Ramos (cell line): Measurements from ENCODE around the gene CSHL1.
"Not testable (repeated sequence)": the region's sequence is repeated elsewhere in the genome, so short reads cannot be mapped to it uniquely, and the experiment has no call there.

ENCODE experiments used
- in situ Hi-C: fragments of 300-500 bp; cut with MboI; formaldehyde crosslinking; loops from one replicate; pipeline ENCODE4 v1.14.3; 2022; ENCODE audit warnings: low sequenced_read_pairs; ENCODE audit not compliant: unreplicated experiment

Gene CSHL1

GRCh38 chr17:63896524-63897354, 14.3 kb downstream of the CSHL1 start, which contains the start of gene CSH1:
Gene CSH1, minus strand, starts transcription at chr17:63896574. Its CDS starts 63 bp downstream, at chr17:63896511.
- in situ Hi-C loops, result not testable (repeated sequence)

DNA sequence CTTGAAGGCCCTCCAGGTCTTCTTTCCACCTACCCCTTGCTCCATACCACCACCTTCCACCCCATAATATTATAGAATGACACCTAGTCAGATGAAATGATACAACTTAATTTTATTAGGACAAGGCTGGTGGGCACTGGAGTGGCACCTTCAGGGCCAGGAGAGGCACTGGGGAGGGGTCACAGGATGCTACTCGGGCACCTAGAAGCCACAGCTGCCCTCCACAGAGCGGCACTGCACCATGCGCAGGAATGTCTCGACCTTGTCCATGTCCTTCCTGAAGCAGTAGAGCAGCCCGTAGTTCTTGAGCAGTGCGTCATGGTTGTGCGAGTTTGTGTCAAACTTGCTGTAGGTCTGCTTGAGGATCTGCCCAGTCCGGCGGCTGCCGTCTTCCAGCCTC, 16.2 kb downstream of the CSHL1 start:
- in situ Hi-C loops, result not testable (repeated sequence)

GRCh38 chr17:63894021-63894420, 17.0 kb downstream of the CSHL1 start:
- in situ Hi-C loops, result not testable (repeated sequence)

DNA sequence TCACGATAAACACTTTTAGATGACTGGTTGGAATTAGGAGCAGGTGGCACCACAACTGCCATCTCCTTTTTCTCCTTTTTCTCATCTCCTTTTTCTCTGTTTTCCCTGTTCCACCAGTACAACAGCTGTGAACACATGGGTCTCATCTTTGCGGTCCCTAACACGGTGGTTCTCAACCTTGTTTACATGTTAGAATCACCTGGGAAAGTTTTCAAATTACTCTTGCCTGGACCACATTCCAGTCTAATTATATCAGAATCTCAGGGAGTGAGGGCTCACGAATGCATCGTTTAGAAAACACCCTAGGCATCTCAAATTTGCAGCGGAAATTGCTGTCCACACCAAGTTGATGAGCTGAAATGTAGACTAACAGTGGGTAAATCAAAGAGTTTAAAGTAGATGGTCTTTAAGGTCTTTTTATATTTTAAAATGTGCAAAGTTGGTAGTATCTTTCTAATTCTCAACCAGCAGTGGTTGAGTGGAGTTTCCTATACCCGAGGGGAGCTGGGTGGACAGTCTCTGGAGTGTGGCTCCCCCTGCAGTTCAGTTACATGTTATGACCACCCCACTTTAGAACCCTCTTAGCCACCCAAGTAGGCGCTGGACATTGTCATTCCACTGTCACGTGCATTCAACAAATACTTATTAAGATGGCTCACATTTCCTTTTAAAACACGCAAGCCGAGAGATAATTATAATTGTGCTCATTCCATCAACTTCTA, 18.6 kb downstream of the CSHL1 start:
- in situ Hi-C loops, result not testable (repeated sequence)

DNA sequence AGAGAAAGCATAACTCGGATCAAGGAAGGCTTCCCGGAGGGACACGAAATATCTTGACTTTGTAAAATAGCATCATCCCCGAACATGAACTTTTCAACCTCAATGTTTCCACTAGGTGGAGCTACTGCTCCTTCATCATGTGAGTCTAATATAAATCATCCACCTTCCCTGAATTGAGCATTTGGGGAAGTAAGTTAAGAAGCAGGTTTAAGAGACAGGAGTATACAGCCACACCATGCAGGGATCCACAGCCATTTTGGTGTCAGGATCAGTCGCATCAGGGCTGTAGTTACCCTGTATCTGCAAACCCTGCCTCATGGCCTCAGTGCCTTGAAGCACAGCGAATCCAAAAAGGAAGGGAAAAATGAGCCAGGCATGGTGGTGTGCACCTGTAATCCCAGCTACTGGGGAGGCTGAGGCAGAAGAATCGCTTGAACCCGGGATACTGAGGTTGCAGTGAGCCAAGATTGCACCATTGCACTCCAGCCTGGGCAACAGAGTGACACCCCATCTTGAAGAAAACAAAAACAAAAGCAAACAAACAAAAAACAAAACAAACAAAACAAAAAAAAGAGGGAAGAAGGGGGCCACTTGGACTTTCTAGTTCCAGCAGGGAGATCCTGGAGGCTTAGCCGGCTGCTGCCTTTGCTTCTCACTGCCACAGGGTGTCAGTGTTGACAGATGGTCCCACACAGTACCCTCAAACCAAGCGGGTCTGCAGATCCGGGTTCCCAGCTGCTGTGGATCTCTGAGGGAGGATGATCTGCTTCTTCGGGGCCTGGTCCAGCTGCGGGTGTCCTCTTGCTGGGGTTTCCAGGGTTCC, 21.8 kb downstream of the CSHL1 start:
- in situ Hi-C loops, result loop anchor here (10.0 kb wide), 1 partner anchor 396 kb away; no protein-coding TSS in a partner anchor

GRCh38 chr17:63885119-63885518, 25.9 kb downstream of the CSHL1 start:
- in situ Hi-C loops, result loop anchor here (10.0 kb wide), 1 partner anchor 400 kb away; no protein-coding TSS in a partner anchor

DNA sequence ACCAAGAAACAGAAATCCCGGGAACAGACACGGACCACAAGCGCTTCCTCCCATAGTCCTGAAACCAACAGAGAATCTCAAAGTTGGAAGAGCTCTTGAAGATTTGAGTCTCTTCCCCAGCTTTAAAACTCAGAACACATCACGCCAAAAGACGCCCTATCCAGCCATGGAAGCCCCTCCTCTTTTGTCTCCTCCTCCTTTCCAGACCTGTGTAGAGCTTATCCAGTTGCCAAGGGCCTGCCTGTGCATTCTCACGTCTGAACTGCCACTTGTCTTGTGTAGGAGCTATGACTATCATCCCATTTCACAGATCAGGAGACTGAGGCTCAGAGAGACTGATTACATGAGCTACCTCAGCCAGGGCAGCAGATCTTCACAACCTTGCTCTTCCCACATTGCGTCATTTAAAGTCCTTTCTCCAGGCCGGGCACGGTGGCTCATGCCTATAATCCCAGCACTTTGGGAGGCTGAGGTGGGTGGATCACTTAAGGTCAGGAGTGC, 28.4 kb downstream of the CSHL1 start:
- in situ Hi-C loops, result loop anchor here (10.0 kb wide), 1 partner anchor 402 kb away; no protein-coding TSS in a partner anchor

- in situ Hi-C loops, result loop anchor here (10.0 kb wide), 1 partner anchor 403 kb away; no protein-coding TSS in a partner anchor
These were observed 29.0 kb downstream of the CSHL1 start, which contains the start of gene GH2 for GRCh38 chr17:63881935-63882601. Gene GH2, minus strand, starts transcription at chr17:63881944. Its CDS starts 143 bp downstream, at chr17:63881801.

DNA sequence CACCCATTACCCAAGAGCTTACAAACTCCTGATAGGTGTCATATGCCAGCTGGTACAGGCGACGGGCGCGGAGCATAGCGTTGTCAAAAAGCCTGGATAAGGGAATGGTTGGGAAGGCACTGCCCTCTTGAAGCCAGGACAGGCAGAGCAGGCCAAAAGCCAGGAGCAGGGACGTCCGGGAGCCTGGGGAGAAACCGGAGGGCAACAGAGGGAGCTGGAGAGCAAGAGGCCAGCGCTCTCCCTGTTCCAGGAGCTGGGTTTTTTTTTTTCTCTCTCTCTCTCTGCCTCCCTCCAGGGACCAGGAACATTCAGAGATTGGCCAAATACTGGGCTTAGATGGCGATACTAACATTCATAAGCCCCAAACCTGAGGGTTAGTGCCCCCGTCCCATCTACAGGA, 29.7 kb downstream of the CSHL1 start:
- in situ Hi-C loops, result loop anchor here (10.0 kb wide), 1 partner anchor 403 kb away; no protein-coding TSS in a partner anchor

- in situ Hi-C loops, result loop anchor here (10.0 kb wide), 1 partner anchor 404 kb away; no protein-coding TSS in a partner anchor
These were observed 30.4 kb downstream of the CSHL1 start for GRCh38 chr17:63880706-63881105.

DNA sequence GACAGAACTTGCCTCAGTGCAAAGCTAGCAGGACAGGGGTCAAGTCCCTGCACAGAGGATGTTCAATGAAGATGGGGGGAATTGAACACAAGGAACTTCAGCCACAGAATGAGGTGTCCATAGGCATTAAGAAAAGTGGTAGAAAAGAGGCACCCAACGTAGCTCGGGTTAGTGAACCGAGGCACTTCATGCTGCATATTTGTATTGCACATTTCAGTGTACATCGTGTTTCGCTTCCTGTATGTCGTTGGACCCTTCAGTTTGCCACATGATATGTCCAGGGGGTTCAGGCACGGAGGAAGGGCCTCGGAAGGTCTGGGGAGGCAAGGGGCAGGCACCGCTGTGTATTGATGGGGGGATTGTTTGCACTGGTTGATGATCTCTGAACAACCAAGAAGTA, 32.6 kb downstream of the CSHL1 start:
- in situ Hi-C loops, result not testable (repeated sequence)

DNA sequence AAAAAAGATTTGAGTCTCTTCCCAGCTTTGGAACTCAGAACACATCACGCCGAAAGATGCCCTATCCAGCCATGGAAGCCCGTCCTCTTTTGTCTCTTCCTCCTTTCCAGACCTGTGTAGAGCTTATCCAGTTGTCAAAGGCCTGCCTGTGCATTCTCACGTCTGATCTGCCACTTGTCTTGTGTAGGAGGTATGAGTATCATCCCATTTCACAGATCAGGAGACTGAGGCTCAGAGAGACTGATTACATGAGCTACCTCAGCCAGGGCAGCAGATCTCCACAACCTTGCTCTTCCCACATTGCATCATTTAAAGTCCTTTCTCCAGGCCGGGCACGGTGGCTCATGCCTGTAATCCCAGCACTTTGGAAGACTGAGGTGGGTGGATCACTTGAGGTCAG, 36.4 kb downstream of the CSHL1 start:
- in situ Hi-C loops, result loop anchor here (25.0 kb wide), 1 partner anchor 437 kb away; the partner anchor contains the start of gene CYB561

DNA sequence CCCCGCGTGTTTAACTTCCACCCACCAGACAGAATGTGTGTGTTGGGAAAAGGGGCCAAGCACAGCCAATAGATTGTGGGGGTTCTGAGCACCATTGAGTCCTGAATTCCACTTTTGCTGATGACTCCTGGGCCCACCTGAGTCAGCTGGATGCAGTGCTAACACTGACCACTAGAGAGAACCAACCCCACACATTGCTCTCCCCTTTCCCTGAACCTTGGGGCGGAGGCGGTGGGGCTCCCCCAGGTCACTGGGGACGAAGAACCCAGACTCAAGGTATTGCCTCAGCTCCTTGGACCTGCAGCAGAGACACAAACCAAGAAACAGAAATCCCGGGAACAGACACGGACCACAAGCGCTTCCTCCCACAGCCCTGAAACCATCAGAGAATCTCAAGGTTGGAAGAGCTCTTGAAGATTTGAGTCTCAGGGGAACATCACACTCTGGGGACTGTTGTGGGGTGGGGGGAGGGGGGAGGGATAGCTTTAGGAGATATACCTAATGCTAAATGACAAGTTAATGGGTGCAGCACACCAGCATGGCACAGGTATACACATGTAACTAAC, 36.9 kb downstream of the CSHL1 start:
- in situ Hi-C loops, result loop anchor here (25.0 kb wide), 1 partner anchor 437 kb away; the partner anchor contains the start of gene CYB561

DNA sequence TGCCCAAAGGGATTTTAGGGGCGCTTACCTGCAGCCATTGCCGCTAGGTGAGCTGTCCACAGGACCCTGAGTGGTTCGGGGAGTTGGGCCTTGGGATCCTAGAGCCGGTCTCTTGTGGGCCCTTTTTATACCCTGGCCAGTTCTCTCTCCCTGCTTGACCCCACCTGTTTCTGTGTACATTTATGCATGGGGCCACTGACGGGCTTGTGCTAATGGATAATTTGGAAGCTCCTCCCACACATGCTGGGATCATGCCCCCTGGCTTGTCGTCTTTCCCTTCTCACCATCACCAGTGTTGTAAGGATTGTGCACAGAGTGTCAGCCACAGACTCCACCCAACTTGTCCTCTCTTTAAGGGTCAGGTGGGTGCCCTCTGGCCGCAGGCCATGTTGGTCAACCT, 37.5 kb downstream of the CSHL1 start, which contains the start of gene CSH2:
TSS of gene CSH2 (minus strand) at position 101 of the 400 bp plus-strand sequence. CDS start at position 38, 63 bp downstream.
- in situ Hi-C loops, result loop anchor here (25.0 kb wide), 1 partner anchor 436 kb away; the partner anchor contains the start of gene CYB561

GRCh38 chr17:63871646-63872365, 39.3 kb downstream of the CSHL1 start:
- in situ Hi-C loops, result loop anchor here (25.0 kb wide), 1 partner anchor 435 kb away; the partner anchor contains the start of gene CYB561

DNA sequence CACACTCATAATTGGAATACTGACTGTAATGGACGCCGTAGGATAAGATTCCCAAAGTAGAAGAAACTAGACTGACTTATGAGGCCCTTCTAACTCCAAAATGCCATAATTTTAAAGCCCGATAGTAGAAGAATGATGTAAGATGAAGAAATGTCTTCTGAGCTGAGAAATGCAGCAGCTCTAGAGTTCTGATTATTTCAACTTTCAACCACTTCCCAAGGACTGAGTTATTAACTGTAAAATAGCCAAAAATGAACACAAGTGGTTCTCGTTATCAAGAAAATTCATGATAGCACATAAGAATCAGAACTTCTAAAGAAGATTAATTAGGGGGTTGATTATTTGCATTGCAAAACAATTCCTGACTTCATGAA, 40.8 kb downstream of the CSHL1 start:
- in situ Hi-C loops, result loop anchor here (25.0 kb wide), 1 partner anchor 433 kb away; the partner anchor contains the start of gene CYB561

DNA sequence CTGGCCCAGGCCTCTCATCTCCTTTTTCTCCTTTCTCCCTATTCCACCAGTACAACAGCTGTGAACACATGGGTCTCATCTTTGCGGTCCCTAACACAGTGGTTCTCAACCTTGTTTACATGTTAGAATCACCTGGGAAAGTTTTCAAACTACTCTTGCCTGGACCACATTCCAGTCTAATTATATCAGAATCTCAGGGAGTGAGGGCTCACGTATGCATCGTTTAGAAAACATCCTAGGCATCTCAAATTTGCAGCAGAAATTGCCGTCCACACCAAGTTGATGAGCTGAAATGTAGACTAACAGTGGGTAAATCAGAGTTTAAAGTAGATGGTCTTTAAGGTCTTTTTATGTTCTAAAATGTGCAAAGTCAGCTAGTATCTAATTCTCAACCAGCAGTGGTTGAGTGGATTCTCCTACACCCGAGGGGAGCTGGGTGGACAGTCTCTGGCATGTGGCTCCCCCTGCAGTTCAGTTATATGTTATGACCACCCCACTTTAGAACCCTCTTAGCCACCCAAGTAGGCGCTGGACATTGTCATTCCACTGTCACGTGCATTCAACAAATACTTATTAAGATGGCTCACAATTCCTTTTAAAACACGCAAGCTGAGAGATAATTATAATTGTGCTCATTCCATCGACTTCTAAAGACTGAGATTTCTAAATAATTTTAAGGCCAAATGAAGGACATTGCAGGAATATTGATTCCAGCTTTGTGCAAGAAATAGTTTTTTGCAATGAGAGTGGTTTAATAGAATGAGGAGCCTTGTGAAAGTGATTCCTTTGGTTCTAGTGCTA, 41.4 kb downstream of the CSHL1 start:
- in situ Hi-C loops, result loop anchor here (25.0 kb wide), 1 partner anchor 432 kb away; the partner anchor contains the start of gene CYB561
